ENCODE results near the gene RHEBL1.

RHEBL1 gene

DNA sequence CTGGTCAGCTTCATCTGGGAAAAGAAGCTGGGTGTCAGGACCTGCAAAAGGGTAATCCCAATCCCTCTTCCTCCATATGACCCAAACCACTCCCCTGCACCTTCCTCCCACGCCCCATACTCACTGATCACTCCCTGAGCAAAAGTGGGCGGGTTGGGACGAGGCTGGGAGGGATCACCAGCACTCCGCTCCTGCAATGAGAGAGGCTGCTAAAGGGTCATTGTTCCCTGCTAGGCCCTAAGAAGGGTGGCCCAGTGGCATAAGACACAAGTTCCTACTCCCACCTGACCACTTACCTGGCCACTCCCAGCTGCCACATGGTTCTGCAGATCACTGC, 35.5 kb downstream of the RHEBL1 start:
- DNase-seq: no peak

DNA sequence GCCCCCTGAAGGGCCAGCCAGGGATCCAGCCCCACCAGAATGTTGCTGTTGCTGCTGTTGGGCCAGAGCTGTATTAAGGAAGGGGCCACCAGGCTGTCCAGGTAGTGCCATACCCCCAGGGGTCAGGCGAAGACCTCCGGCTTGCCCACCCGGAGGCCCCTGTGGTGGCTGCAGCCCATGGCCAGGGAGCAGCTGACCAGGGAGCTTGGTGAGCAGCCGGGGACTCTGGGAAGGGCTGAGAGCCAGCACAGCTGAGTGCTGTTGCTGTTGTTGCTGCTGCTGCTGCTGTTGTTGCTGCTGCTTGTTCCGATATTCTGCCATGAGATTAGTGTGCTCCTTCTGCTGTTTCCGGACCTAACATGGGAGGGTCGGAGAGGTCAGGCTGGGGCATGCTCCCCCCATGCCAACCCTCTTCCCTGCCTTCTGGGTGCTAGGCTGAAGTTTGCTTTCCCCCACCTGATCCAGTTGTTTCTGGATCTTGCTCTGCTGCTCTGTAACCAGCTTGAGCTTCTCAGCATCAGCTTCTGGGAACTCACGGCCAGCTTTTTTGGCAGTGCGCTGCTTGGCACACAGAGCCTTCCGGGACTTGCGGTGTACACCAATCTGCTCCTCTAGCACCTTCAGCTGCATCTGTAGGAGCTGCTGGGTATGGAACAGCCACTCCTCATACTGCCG, 36.0 kb downstream of the RHEBL1 start:
- DNase-seq: no peak

DNA sequence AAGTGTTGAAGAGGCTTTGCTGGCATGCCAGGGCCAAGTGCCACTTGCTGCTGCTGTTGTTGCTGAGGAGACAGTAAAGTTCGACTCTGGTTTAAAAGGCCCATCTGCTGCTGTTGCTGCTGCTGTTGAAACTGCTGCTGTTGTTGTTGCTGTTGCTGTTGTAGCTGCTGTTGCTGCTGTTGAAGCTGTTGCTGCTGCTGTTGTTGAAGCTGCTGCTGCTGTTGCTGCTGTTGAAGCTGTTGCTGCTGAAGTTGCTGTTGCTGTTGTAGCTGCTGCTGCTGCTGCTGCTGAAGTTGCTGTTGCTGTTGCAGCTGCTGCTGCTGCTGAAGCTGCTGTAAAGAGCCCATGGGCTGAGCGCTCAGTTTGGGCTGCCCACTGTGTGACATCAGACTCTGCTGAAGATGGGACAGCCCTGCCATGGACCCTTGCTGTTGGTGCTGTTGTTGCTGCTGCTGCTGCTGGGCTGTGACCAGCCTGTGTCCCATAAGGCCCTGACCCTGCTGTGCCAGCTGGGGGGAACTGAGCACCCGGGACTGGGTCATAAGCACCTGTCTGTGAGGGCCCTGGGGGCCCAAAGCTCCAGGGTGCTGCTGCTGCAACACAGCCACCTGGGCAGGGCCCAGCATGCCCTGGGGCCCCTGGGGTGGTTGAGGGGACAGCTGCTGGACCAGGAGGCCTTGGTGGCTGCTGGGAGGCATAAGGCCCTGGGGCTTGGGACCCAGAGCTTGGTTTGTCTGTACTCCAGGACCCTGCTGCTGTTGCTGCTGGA, 36.9 kb downstream of the RHEBL1 start:
- DNase-seq: no peak

DNA sequence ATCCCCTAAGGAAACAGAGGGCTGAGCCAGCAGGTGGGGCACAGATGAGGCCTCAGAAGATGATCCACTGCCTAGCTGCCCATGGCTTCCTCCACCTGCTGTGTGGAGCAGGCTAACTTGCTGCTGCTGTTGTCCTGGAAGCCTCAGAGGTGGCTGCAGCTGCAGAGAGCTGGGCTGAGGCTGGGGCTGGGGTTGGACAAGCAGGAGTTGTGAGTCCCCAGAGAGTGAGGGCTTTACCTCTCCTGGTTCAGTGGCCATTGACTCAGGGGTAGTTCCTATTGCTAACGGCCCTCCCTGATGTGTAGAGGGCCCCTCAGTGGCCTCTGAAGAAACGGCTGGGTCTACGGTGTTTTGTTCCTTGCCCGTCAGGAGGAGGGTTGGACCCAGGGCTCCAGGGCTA, 37.5 kb downstream of the RHEBL1 start:
- DNase-seq: no peak

DNA sequence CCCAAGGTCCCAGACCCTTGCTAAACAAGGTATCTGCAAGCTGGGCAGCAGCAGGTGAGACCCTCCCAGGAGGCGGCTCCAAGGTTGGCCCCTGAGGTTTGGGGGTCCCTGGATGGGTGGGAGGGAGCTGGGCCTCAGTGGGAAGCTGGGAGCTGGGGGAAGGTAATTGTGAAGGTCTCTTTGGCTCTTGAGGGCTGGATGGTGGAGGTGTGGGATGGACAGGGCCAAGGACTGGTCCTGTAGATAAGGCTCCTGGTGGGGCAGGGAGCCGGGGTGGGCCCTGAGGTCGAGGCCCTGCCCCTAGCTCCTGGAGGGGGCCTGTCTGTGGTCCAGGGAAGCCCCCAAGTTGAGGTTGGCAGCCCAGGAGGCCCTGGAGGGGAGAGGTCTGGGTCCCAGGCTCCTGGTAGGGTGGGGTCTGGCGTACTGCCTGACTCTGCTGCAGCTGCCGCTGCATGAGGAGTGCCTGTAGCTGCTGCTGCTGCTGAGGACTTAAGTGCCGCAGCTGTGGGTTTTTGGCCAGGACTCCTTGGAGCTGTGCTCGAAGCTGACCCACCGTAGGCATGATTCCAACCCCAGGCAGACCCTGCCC, 38.1 kb downstream of the RHEBL1 start:
- DNase-seq: no peak

DNA sequence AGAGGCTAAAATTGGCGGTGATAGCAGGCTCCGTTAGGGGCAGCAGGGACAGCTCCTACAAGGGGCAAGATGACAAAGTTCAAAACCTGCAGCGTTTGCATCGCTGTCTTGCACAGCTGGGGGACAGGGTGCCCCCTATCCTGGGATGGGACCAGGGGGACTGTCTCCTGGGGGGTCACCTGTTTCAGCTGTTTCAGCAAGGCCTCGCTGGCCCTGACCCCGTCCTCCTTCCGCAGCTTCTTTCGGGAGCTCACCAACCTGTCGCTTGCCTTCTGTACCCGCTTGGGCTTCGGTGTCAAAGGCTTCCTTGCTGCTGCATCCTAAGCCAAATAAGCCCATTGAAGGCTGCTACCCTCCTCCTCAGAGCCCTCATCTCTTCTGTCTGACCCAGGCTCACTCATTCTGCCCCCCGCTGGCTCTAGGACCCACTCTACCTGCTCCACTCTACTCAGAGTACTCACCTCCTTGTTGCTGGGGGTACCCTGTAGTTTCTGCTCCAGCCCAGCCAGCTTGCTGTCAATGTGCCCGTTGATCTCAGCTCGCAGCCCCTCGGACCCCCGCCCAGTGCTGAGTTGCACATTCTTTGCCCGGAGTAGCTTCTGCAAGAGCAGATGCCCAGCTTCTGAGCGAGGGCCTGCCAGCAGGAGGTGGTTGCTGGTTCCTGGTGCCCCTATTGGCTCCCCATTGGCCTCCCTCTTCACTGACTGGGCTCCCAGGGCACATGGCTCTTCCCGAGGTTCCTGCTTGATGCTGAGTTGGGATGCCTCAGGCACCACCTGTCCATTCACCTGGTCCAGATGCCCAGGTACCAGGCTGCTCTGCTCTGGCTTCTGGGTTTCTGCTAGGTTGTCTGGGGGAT, 38.8 kb downstream of the RHEBL1 start:
- no peak for DNase-seq

DNA sequence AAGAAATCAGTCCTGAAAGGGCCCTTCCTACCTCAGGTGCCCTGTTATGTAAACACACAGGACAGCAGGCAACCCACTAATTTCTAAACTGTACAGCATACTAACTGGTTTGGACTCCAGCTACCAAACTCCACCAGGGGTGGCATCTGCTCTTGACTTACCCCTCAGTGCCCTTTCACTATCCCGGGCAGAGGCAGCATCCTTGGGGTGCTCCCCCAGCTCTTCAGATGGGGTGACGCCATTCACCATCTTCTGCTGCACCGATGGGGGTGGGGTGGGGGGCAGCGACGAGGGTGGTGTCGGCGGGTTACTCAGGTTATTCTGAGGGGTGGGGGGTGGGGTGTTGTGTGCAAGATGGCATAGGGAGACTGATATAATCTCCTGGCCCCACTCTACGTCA, 39.7 kb downstream of the RHEBL1 start:
- no peak for DNase-seq

DNA sequence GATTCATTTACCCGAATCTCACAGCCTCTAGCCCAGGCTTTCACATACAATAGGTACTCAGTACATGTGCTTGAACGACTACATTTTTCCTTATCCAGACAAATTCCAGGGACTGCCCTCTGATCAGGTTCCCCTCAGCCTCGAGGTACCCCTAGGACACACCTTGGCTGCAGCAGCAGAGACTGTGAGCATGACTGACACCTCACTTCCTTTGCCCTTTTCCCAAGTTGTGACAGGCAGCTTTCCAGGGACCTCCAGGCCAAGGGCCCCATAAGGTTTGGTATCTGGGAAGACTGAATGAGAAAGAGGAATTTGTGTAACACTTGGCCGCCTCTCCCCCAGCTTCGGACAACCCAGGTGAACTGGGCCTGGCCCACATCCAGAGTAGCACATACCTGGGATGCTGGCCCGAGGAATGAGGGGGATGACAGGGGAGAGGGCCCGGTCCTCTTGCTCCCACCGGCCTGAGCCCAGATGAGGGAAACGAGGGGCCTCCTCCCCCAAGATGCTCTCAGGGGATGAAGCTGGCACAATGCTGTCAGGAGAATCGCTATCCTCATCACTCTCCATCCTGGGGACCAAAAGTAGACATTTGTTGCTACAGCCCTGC, 41.0 kb downstream of the RHEBL1 start:
- no peak for DNase-seq

DNA sequence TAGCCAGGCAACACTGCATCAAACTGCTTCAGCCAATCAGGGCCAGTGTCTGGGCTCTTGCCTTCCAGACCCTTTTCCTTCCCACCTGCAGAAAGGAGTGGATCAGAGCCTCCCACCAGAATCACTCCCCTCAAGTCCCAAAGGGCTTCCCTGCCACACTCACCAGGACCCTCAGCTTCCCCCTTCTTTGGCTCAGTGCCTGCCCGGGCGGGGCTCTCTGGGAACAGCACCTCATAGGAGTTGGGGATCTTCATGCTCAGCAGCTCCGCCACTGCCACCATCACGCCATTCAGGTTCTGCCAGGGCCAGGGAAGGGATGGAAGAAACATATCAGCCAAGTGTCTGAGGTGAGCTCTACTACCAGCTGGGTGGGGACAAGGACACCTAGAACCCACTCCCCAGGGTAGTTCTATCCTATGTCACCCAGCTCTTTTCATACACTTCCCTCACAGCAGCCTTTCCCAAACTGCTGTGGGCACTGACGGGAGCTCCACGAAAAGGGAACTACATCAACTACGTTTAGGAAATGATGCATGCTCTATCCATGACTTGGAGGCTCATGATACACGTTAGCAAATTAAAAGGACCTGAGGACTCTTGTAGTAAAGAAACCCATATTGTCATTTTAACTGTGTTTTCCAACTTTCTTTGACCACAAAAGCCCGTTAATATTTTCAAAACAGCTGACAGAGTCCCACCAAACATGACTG, 41.8 kb downstream of the RHEBL1 start:
- DNase-seq: no peak

DNA sequence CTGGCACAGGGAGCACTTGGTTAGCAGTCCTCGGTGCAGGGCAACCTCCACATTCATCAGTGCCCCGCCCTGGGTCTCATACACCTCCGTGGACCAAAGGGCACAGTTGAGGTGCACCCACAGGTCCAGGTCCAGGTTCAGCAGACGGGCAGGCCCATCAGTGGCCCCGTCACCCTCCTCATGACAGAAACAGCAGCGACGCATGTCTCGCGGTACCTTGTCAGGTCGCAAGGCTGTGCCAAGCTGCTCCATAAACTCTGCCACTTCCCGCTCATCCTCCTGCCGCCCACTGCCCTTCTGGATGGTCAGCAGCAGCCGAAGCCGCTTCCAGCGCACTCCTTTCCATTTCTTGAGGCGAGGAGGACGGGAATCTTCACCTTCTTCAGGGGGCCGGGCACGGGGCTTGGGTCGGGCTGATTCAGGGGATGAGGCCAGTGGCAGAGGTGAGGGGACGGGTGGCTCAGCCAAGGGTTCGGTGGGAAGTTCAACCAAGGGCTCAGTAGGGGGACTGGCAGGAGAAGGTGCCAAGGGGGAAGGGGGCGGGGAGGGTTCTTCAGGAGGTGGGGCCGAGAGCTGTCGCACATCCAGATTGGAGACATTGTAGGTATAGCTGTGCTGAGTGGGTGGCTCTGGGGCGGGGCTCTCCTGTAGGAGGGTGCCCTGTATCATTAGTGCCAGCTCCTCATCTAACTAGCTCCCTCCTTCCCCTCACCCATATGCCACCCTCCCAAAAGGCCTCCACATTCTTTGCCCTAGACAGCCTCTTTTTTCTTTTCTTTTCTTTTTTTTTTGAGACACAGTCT, 42.9 kb downstream of the RHEBL1 start:
- DNase-seq: no peak

DNA sequence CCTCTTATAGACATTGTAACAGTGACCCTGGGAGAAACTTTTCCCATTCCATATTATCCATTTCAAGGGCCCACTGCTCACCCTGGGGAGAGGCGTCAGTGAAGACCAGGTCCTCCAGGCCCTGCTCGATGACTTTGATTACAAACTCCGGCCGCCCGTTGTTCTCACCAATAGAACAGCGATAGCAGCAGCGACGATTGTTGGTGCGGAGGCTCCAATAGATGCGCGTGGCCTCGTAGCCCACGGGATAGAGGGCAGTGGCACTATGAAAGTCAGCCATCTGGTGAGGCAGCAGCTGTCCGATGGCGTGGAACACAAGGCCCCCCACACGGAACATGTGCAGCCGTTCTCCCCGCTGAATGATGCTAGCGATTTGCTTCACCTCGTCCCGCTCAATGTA, 43.7 kb downstream of the RHEBL1 start:
- no peak for DNase-seq

DNA sequence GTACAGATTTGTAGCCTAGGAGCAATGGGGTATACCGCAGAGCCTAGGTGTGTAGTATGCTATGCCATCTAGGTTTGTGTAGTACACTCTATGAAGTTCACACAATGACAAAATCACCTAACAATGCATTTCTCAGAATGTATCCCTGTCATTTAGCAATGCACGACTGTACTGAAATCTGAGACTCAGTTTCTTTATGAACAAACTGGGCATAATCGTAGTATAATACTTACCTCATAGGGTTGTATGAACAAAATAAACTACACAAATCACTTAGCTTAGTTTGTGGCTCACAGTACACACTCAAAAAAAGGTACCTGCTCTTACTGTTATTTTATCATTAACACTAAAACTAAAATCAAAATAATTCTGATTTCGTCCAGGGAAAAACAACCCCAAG, 44.3 kb downstream of the RHEBL1 start:
- no peak for DNase-seq

DNA sequence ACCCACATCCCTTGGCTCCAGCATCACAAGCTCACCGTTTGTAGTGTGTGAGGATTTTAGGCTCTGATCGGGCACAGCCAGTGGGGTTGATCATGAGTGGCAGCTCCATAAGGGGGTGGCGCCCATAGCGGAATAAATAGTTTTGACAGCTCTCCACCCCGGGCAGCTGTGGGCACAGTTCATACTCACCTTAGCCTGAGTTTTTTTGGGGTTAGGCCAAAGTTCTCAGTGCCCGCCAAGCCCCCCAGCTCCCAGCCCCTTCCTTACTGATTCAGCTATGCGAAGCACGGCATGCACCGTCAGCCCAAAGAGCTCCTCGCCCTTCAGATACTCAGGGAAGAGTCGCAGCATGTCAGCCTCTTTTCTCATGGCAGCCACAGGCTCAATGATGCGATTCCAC, 45.2 kb downstream of the RHEBL1 start:
- DNase-seq: no peak

DNA sequence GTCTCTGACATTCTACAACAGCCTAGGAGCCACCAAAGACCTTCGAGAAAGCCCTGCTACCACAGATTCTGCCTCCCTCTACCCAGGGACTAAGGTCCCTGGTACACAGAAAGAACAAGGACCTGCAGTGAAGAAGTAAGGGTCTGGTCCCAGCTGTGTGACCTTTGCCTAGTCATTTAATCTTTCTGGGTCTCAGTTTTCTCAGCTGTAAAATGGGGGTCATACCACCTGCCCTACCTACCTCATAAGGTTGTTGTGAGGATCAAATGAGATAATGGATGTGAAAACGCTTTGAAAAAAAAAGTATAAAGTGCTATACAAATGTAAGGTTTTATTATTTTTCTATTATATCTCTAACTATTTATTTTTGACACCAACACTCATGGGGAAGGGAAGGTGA, 46.0 kb downstream of the RHEBL1 start:
- DNase-seq: no peak

DNA sequence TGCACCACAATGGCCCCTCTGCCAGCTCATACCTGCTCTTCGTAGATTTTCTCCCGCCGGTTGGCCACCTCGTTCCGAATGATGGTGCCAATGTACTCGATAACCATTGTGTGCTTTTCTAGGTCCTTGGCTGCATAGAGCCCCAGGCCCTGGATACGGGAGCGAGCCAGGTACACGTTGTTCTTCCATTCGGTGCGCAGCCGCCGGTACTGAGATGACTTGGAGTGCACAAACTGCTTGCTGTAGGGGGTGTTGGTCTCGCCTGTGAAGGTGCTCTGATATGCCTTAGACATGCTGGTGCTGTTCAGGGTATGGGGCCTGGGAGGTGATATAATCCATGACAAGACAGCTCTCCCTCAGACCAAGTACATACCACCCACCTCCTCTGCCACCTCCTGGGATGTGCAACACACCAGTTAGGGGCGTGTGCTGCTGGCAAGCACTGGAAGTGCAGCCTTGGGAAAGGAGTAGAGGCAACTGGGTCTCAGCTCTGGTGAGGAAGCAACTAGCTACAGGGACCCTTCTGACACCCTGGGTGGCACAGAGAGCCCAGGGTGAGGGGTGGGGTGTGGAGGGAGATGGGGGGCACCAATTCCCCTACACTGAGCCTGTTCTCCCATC, 47.1 kb downstream of the RHEBL1 start:
- DNase-seq: no peak

DNA sequence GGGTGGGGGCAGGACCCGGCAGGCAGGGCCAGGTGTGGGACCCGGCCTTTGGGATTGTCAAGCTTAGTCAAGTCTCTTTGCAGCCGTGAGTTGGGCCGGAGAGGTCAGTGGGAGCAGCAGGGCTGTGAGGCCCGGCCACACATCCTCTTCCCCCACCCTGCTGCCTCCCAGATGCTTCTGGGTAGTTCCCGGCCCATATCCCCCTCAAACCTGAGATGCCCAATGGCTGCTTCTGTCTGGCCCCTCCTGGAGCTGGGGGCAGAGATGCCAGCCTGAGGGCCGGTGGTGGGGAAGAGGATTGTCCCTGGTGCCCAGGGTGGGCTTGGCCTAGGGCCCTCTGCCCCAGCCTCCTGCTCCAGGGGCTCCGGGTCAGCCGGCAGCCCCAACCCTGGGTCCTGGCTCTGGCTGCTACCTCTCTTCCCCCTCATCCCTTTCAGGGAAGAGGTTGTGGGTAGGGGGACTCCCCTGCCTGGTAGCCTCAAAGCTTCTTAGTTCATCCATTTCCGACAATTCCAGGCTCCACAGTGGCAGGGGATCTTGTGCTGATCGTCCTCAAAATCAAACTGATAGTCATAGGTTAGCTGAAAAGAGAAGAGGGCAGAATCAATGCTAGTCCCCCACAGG, 48.4 kb downstream of the RHEBL1 start:
- DNase-seq: no peak

DNA sequence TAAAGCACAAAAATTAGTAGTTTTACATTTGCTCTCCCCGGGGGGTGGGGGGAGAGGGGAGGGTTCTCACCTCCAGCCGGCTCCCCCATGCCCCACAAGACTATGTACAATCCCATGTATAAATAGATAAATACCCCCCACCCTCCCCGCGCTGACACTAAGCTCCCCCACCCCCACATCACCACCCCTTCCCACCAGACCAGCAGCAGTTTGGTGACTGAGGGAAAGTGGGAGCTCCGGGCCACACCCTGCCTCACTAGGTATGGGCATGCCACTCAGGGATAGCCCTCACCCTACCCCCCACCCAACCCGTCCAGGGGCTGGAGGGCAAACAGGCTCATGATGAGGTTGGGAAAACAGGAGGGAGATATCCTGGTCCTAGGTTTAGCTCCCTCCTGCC, 49.3 kb downstream of the RHEBL1 start:
- DNase-seq: no peak

DNA sequence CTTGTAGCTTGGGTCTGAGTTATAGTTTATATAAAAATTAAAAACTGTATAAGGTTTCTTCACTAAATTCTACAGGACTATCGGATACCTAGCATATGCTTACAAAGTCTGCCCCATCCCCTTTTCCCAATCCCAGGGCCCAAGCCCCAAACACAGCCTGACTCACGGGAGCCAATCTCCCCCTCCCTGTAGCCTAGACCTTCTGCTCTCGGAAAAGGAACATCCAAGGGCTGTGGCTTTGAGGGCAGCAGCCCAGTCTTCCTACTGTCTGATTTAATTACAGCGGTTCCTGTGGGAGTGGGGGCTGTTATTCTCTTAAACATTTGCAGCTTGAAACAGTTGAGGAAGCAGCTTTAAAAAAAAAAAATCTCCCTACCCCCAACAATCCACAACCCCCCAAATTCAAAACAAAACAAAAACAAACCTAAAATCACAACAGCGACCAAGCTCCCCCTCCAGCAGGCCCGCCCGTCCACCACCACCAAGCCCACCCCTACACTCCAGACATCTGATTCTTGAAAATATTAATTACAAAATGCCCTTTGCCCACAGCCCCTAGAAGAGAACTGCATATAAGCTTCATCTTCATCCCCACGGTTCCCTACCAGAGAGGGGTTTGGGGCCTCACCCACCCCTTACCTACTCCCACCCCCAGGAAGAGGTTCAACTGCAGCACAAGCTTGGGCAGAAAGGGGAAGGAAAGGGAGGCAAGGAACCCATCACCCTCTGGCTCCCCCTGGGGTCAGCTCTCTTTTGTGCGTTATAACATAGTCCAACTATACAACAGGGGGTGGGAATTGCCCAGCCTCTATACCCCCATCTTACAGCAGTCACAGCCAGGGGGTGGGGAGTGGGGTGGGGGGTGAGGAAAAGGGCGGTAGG, 50.1 kb downstream of the RHEBL1 start:
- DNase-seq: peak; percentile 47

DNA sequence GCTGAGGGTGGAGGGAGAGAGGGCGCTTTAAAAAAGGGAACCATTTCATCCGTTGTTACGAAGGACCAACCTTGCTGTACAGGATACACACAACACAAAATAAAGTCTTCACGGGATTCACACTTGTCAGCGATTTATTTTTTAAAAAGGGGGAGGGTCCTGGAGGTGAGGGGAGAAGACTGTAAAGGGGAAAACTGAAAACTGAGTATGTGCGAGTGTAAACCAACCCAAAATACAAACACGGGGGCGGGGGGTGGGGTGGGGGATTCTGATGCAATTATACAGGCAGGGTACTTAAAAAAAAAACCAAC, 50.7 kb downstream of the RHEBL1 start:
- DNase-seq: no peak

Data from activated CD4-positive, alpha-beta T cell treated with anti-CD3 and anti-CD28 coated beads, Interleukin-2, amount 50 U/mL, for 1 hour (primary cell).